ENCODE measurements around the gene LPIN1. TPM values are rescaled to one million over a fixed set of nuclear protein-coding genes. Genes with fewer than 3 reads are reported as not detected.

The LPIN1 gene
- total and polyA plus RNA-seq, 2 of the 8 experiments (the other 6 are each of a cell fraction or from before 2014, with no cell fraction given), result 4.3 to 9.8 TPM

DNA sequence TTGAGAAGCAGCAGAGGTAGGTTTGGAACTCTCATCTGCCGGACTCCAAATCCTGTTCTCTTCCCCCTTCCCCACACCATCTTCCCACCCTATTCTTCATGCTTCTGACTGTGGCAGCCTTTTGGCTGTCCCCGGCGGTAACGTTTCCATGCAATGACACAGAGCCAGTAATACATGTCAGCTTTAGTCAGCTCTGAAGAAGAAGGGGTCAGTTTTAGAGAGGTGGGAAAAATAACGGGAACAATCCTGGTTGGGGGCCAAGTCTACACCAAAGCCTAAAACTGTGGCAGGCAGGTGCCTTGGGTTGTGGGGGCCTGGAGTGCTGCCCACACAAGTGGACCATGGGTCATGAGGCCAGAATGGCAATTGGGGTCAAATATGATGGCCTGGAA, 106.8 kb downstream of the LPIN1 start (continued):
- TF ChIP-seq HDAC2 (IDR thresholded peaks at IDR 0.05; ENCODE audit: borderline replicate concordance in 1 of 2, low read depth in 2 of 2, low read length in 2 of 2), result no peak
- no peak for TF ChIP-seq RXRA (IDR thresholded peaks at IDR 0.05; ENCODE audit: insufficient read depth, low read depth, low read length)
- no peak for TF ChIP-seq JUND (IDR thresholded peaks at IDR 0.05; ENCODE audit: low read length)
- TF ChIP-seq EGR1 (IDR thresholded peaks at IDR 0.05; ENCODE audit: borderline replicate concordance, low read depth, low read length), result no peak

Data from H1 (cell line).